Glomerular visceral epithelial cell (primary cell): Measurements from ENCODE around the gene SLC66A3.

ENCODE experiments used
- DNase-seq: peaks from one replicate; pipeline ENCODE4 v3.0.0-alpha.2; 2016; ENCODE audit errors: extremely low spot score

SLC66A3 gene

GRCh38 chr2:11213975-11214374 is 58.7 kb downstream of the SLC66A3 start:
- DNase-seq, result no peak

- DNase-seq, result no peak
Measured at GRCh38 chr2:11214770-11215169, 59.5 kb downstream of the SLC66A3 start.

GRCh38 chr2:11215407-11215806 is 60.1 kb downstream of the SLC66A3 start:
- no peak for DNase-seq

- DNase-seq, result no peak
Measured at GRCh38 chr2:11220445-11220844, 65.2 kb downstream of the SLC66A3 start.

GRCh38 chr2:11222845-11223244 is 67.6 kb downstream of the SLC66A3 start:
- DNase-seq, result no peak

GRCh38 chr2:11224887-11225286 is 69.6 kb downstream of the SLC66A3 start:
- DNase-seq, result no peak

GRCh38 chr2:11227595-11227994 is 72.3 kb downstream of the SLC66A3 start:
- no peak for DNase-seq
